Breast epithelium (tissue), 4 donors: ENCODE data around the gene RNU1-1. TPM values are rescaled to one million over a fixed set of nuclear protein-coding genes. Genes with fewer than 3 reads are reported as not detected.
"Not testable (repeated sequence)": the region's sequence is repeated elsewhere in the genome, so short reads cannot be mapped to it uniquely, and the experiment has no call there.

Experiments used
- DNase-seq, 2 donors: peaks; one replicate each; pipeline ENCODE4 v3.0.0-alpha.2; 2019; ENCODE audit warnings: low spot score in 2 of 2
- H3K27ac ChIP-seq, 2 donors: fragments of 200-600 bp; sonication (generic) in 1 of 2; one replicate each; pipeline ENCODE4 v1.5.1; 2016 to 2019; ENCODE audit warnings: mild to moderate bottlenecking in 1 of 2
- H3K27me3 ChIP-seq, 2 donors: fragments of 200-600 bp; sonication (generic) in 1 of 2; one replicate each; pipeline versions ENCODE4 v1.5.1 to v1.6.0; 2017 to 2019; ENCODE audit warnings: control low read depth in 1 of 2, mild to moderate bottlenecking in 1 of 2
- H3K36me3 ChIP-seq: fragments of 200-600 bp; one replicate; pipeline ENCODE4 v1.5.1; 2019
- H3K4me1 ChIP-seq, 2 donors: fragments of 200-600 bp; sonication (generic); one replicate each; pipeline ENCODE4 v1.5.1; 2016 to 2019; ENCODE audit warnings: control low read depth in 1 of 2
- H3K4me3 ChIP-seq, 3 donors: fragments of 200-600 bp; sonication (generic); 1 replicate in 2 of 3; 2 replicates in 1 of 3; pipeline ENCODE4 v1.5.1; 2016 to 2019; ENCODE audit warnings: mild to moderate bottlenecking in 3 of 3, moderate library complexity in 2 of 3
- H3K9me3 ChIP-seq, 2 donors: fragments of 200-600 bp; sonication (generic) in 1 of 2; one replicate each; pipeline ENCODE4 v1.5.1; 2016 to 2019; ENCODE audit warnings: control low read depth in 1 of 2
- CTCF ChIP-seq, 3 donors: fragments of 450-650 bp; IDR thresholded peaks; one replicate each; pipeline ENCODE4 v1.5.1; 2016 to 2017; ENCODE audit warnings: antibody characterized with exemption in 3 of 3, mild to moderate bottlenecking in 3 of 3, moderate library complexity in 3 of 3
- POLR2A ChIP-seq: fragments of 450-650 bp; IDR thresholded peaks from one replicate; pipeline ENCODE4 v1.6.1; 2016; ENCODE audit warnings: antibody characterized with exemption, mild to moderate bottlenecking, moderate library complexity
- POLR2AphosphoS5 ChIP-seq, 3 donors: sonication (generic); formaldehyde crosslinking; IDR thresholded peaks; one replicate each; pipeline ENCODE4 v1.6.1; 2017; ENCODE audit warnings: antibody characterized with exemption in 3 of 3
- intact Hi-C: fragments of 100-400 bp; cut with DNase I; formaldehyde crosslinking; loops from one replicate; pipeline ENCODE4 v1.15.1; 2023; ENCODE audit warnings: low total_unique reads
- total RNA-seq, 3 donors: library from RNA; depleted of rRNA; stranded (reverse); fragments of >200 nt; gene quantifications; one replicate each; pipeline ENCODE4 v1.1.0, GENCODE V29; 2016

Gene RNU1-1
- total RNA-seq, 3 donors from 2014 or later = under 0.01 TPM

DNA sequence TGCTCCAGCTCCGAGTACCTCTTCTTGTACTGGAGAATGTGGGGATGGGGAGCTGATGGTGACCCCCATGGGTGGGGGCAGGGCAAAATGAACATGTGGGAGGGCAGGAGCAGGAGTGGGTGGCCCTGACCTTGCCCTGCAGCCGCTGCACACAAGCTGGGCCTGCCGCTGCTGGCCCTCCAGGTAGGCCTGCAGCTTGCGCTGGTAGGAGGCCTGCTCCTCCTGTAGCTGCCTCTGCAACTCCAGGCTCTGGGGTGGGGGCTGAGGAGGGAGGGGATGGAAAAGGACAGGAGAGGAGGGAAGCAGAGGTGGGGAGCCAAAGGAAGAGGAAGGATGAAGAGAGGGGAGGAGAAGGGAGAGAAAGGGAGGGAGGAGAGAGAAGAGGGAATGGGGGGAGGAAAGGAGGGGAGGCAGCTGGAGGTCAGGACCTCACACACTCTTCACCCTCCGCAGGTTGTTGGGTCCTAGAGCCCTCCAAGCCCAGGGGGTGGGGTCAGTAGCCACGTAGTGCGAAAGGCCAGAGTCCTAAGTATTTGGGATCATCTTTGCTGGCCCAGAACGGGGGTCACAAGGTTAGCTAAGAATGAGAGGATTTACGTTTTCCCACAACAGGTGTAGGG, 22.9 kb downstream of the RNU1-1 start:
- peak in 1 of 2 donors; percentile 39 for DNase-seq
- TF ChIP-seq CTCF (IDR thresholded peaks at IDR 0.05) (no peak), POLR2AphosphoS5 (IDR thresholded peaks at IDR 0.05) (no peak), POLR2A (no peak)
- Histone ChIP-seq H3K27me3 (no peaks in the 10 kb centered on the region), H3K9me3 (no peaks in the 10 kb centered on the region), H3K4me1 (no peaks in the 10 kb centered on the region), H3K4me3 (no peak overlapping the region), H3K27ac (no peak overlapping the region), H3K36me3 (no peaks in the 10 kb centered on the region)
- intact Hi-C loops = no loop called here

GRCh38 chr1:16489195-16489880, 24.7 kb downstream of the RNU1-1 start:
- H3K36me3 ChIP-seq, H3K9me3 ChIP-seq, H3K27me3 ChIP-seq, H3K4me3 ChIP-seq, H3K4me1 ChIP-seq, H3K27ac ChIP-seq, intact Hi-C loops: not testable (repeated sequence)
- DNase-seq = peak in 1 of 2 donors; percentile 15

GRCh38 chr1:16487011-16487410, 27.1 kb downstream of the RNU1-1 start:
- H3K4me1 ChIP-seq, H3K27ac ChIP-seq, H3K36me3 ChIP-seq, intact Hi-C loops, H3K27me3 ChIP-seq, H3K9me3 ChIP-seq, DNase-seq, H3K4me3 ChIP-seq: not testable (repeated sequence)

DNA sequence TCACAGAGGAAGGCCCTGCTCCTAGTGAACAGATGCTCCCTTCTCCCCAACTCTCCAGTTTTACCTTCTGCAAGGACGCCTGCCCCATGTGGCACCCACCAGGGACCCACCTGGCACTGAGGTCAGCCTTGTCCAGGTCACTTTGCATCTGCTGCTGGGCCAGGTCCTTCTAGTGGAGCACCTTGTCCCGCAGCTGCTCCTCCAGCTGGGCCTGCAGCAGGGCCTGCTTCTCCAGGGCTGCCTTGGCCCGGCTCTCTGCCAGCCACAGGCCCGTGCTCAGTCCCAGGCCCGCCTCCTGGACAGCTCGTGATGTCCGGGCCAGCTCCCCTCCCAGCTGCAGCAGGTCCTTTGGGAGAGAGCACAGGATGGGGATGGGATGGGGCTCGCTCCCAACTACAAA, 27.8 kb downstream of the RNU1-1 start:
- H3K36me3 ChIP-seq, intact Hi-C loops, H3K27ac ChIP-seq, H3K27me3 ChIP-seq, H3K4me3 ChIP-seq, H3K9me3 ChIP-seq, H3K4me1 ChIP-seq: not testable (repeated sequence)
- peak in 1 of 2 donors; percentile 33 for DNase-seq

GRCh38 chr1:16484931-16485330, 29.2 kb downstream of the RNU1-1 start:
- H3K36me3 ChIP-seq = no peaks in the 10 kb centered on the region
- no peaks in the 10 kb centered on the region for H3K9me3 ChIP-seq
- intact Hi-C loops = no loop called here
- peak in 1 of 2 donors; percentile 52 for DNase-seq
- H3K4me3 ChIP-seq = no peak overlapping the region
- no peaks in the 10 kb centered on the region for H3K4me1 ChIP-seq
- TF ChIP-seq POLR2A = no peak
- no peak for TF ChIP-seq POLR2AphosphoS5 (IDR thresholded peaks at IDR 0.05)
- TF ChIP-seq CTCF (IDR thresholded peaks at IDR 0.05) = no peak
- no peak overlapping the region for H3K27ac ChIP-seq
- no peaks in the 10 kb centered on the region for H3K27me3 ChIP-seq

DNA sequence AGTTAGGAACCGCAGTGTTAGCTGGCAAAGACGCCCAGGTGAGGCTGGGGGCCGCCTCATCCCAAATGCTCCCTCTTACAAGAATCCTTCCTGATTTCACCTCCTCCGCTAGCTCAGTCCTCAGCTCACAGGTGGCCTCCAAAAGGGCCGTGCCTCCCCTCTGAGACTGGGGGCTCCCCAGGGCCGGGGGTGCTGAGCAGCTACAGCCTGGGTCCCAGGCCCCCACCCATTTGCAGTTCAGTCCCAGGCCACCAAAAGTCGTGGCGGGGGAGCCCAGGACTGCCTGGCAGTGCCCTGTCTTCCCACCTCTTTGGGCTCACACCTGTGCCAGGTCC, 29.6 kb downstream of the RNU1-1 start:
- no peaks in the 10 kb centered on the region for H3K9me3 ChIP-seq
- no peak for TF ChIP-seq POLR2A
- DNase-seq = no peak
- intact Hi-C loops = no loop called here
- no peak overlapping the region for H3K4me3 ChIP-seq
- no peaks in the 10 kb centered on the region for H3K36me3 ChIP-seq
- no peaks in the 10 kb centered on the region for H3K4me1 ChIP-seq
- H3K27me3 ChIP-seq = no peaks in the 10 kb centered on the region
- H3K27ac ChIP-seq = no peak overlapping the region

- H3K27me3 ChIP-seq, H3K36me3 ChIP-seq, H3K4me1 ChIP-seq, intact Hi-C loops, H3K4me3 ChIP-seq, H3K9me3 ChIP-seq, H3K27ac ChIP-seq: not testable (repeated sequence)
- DNase-seq = peak in 1 of 2 donors; percentile 19
These were observed 30.2 kb downstream of the RNU1-1 start for GRCh38 chr1:16483639-16484500.

GRCh38 chr1:16483146-16483545, 30.9 kb downstream of the RNU1-1 start:
- H3K4me3 ChIP-seq, H3K36me3 ChIP-seq, intact Hi-C loops, DNase-seq, H3K9me3 ChIP-seq, H3K27me3 ChIP-seq, H3K4me1 ChIP-seq, H3K27ac ChIP-seq: not testable (repeated sequence)
